D721Med (cell line): Measurements from ENCODE around the gene ITPRID1.

Experiments
- DNase-seq: peaks from one replicate; pipeline ENCODE4 v3.0.0; 2011; ENCODE audit warnings: low spot score; ENCODE audit not compliant: insufficient read length
- FAIRE-seq: peaks from 2 replicates; lab custom pipeline; 2011; peaks lifted over from hg19 to GRCh38; lab: Jason Lieb, UNC
- TF ChIP-seq, protein P1 (sequence below): IDR thresholded peaks from 2 replicates; pipeline ENCODE4 v1.5.1; 2012; ENCODE audit warnings: mild to moderate bottlenecking, control low read depth; ENCODE audit not compliant: insufficient read depth; ENCODE audit errors: missing control alignments

The ITPRID1 gene

DNA sequence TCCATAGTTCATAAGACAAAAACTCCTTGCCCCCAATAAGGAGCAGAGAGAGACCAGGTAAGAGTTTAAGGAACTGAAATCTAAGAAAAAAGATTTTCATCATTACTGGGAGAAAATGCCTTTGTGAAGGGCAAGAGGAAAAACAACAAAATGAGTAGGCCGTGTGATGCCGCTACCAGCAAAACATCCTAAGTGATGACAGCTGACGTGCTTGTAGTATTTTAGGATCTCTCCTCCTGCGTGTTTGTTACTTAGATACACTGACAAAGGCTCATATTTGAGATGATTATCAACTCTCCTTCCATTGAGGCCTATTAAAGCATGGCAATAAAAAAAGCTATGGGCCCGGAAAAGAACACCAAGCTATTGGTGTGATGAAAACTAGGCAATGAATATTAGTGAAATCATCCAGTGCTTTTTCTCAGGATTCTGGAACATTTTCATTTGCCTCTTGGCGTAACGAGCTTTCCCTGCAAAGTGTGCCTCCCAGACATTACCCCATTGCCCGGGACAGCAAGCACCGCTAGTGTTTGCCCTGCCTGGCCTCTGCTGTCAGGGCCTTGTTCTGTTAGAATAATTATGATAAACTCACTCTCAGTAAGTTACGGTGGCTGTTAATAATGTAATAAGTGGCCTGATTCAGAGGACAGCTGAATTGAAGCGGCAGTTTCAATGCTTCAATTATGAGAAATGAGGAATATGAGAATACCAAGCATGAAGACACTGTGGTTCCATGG lies 36.8 kb upstream of the ITPRID1 start:
- FAIRE-seq: no peak
- TF ChIP-seq, protein P1, sequence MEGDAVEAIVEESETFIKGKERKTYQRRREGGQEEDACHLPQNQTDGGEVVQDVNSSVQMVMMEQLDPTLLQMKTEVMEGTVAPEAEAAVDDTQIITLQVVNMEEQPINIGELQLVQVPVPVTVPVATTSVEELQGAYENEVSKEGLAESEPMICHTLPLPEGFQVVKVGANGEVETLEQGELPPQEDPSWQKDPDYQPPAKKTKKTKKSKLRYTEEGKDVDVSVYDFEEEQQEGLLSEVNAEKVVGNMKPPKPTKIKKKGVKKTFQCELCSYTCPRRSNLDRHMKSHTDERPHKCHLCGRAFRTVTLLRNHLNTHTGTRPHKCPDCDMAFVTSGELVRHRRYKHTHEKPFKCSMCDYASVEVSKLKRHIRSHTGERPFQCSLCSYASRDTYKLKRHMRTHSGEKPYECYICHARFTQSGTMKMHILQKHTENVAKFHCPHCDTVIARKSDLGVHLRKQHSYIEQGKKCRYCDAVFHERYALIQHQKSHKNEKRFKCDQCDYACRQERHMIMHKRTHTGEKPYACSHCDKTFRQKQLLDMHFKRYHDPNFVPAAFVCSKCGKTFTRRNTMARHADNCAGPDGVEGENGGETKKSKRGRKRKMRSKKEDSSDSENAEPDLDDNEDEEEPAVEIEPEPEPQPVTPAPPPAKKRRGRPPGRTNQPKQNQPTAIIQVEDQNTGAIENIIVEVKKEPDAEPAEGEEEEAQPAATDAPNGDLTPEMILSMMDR: no peak
- DNase-seq: no peak

DNA sequence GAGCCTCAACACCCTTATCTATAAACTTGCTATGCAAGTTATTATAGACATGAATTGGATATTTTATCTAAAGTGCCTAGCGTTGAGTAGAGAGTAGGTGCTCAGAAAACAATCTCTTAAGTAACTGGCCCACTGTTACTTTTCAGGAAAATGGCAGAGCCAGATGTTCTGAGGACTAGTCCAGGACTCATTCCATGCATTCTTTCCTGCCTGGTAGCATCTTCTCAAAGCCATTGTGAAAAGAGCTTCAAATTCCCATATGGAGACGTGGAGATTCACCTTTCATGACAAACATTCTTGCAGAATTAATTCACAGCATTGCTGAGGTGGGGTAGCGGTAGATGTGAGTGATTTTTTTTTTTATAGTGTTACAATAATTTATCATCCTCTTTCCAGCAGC lies 35.9 kb upstream of the ITPRID1 start:
- DNase-seq (no peak), FAIRE-seq (no peak)
- TF ChIP-seq, protein P1: no peak

DNA sequence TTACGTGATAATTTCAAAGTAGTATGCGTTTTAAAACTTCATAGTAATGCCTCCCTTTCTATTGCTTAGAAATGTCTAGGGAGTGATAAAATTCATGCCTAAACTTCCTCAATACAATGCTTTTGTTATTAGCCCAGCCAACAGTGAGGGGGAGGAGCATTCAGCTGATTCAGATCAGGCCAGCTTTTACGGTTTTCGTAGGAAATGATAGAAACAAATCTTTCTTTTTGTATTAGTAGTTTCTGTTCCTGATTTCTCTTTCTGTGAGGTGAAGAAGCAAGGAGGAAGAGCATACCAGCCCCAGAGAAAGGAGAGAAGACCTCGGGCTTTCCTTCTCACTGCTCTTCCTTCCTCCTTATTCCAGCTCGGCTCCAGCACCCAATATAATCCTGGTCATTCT lies 35.2 kb upstream of the ITPRID1 start:
- DNase-seq (no peak), FAIRE-seq (no peak)
- TF ChIP-seq, protein P1: no peak

DNA sequence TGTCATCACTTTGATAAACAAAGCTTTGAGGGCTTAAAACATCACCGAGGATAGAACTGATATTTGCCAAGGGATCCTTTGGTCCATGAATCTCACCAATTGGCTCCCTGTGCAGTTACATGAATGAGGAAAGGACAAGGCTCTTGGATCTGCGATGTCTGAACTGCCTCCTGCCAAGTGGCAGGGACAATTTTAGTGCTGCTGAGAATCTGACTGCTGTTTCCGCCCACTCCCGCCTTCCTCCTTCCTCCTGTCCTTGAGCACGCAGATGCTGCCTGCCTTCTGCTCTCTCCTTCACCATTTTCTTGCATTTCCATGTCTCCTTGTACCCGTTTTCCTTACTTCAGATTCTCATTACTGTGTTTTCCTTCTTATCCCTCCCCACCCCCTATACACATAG lies 26.8 kb upstream of the ITPRID1 start:
- FAIRE-seq (no peak), DNase-seq (no peak)
- TF ChIP-seq, protein P1: no peak

DNA sequence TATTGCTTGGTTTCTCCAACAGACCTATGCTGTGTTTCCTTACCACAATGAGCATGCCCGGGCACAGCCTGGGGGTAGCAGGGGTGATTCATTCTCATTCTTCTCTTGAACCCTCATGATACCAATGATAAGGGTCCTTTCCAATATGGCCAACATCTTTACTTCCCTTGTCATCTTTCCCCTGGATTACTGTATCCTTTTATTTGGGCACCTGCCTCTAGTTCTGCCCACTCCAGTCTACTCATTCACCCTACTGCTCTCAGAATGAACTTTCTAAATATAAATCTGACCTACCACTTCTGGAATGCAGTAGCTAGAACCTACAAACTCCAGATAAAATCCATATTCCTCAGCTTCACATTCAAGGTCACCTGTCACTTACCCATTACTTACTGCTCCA lies 26.4 kb upstream of the ITPRID1 start:
- TF ChIP-seq, protein P1: no peak
- FAIRE-seq (no peak), DNase-seq (no peak)

DNA sequence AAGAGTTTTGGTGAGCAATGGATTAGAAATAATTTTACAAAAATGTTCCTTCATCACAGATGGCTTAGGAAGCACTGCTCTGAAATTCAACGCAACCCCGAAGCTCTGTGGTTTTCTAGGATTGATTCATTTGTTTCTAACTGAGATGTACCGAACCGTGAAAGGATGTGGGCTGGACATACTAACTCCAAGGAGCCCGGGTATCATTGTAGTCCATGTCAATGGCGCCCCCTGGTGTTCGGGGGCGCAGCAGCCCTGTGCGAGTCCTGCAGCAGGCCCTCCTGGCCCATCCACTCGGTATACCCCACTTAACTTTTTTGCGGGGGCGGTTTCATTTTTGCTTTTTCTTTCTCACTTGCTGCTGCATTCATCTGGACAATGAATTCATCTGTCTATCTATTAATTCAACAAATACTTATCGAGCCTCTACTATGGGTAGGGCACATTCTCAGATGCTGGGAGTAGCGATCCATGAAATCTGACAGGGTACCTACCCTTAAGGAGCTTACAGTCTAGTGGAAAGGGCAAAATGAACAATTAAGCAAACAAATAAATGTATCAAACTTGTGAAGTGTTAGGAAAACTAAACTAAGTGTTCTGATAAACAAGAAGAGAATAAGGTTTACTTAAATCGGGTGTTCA lies 25.2 kb upstream of the ITPRID1 start:
- no peak for DNase-seq
- TF ChIP-seq, protein P1: peak; percentile 51
- FAIRE-seq: no peak

DNA sequence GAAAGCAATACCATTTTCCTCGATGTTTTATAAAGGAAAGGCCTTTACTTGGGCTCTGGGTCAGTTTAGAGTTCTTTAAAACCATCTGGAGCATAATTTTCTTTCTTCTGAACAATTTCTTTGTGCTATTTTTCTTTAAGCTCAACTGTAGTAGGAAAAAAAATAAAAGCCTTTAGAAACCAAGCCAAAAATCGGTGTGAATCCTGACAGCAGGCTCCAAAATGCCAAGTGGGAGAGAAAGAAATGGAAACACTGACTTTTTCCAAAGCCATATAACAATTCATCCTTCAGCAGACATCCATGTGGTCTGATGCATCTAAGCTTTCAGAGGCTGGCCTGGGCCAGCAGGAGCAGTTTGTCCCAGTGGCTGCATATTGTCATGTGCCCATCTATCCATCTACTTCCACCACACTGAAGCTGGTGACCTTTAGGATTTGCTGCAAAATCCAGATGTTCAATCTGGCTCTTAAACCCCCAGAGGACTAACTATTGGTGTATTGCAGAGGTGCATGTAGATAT lies 23.0 kb upstream of the ITPRID1 start:
- no peak for DNase-seq
- TF ChIP-seq, protein P1: no peak
- FAIRE-seq: no peak
